AG09319 (cell line): Measurements from ENCODE around the gene FAM89A.
"Not testable (repeated sequence)": the region's sequence is repeated elsewhere in the genome, so short reads cannot be mapped to it uniquely, and the experiment has no call there.

Experiments
- DNase-seq: peaks from one replicate; pipeline ENCODE4 v3.0.0-alpha.2; 2010; ENCODE audit warnings: low read depth; ENCODE audit errors: extremely low read depth
- TF ChIP-seq, protein P1 (sequence below): IDR thresholded peaks from 2 replicates; pipeline ENCODE4 v1.5.1; 2011; ENCODE audit warnings: low read depth, mild to moderate bottlenecking, inconsistent platforms, low read length, moderate library complexity

The FAM89A gene

DNA sequence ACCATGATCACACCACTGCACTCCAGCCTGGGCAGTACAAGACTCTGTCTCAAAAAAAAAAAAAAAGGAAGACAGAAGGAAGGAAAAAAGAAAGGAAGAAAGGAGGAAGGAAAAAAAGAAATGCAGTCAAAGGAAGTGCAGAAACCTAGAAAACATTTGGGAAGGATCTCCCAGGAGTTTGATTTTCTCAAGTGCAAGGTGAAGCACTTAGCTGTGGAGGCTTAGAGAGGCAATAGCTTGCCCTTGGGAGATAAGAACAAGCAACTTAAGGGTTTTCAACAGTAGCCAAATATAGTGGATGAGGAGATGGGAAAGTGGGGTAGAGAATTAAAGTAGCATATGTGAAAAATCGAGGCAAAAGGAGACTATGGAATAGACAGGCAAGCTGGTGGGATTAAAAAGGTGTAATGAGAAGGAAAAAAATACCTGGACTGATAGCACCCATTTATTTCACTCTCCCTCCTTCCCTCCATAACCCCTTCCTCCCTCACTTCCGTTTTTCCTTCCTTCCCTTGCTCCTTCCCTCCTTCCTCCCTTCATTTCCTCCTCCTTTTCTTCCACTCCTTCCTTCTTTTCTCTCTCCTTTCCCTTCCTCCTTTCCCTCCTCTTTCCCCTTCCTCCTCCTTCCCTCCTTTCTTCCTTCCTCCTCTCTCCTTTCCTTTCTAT is 6.8 kb upstream of the FAM89A start:
- DNase-seq: no peak
- TF ChIP-seq, protein P1, sequence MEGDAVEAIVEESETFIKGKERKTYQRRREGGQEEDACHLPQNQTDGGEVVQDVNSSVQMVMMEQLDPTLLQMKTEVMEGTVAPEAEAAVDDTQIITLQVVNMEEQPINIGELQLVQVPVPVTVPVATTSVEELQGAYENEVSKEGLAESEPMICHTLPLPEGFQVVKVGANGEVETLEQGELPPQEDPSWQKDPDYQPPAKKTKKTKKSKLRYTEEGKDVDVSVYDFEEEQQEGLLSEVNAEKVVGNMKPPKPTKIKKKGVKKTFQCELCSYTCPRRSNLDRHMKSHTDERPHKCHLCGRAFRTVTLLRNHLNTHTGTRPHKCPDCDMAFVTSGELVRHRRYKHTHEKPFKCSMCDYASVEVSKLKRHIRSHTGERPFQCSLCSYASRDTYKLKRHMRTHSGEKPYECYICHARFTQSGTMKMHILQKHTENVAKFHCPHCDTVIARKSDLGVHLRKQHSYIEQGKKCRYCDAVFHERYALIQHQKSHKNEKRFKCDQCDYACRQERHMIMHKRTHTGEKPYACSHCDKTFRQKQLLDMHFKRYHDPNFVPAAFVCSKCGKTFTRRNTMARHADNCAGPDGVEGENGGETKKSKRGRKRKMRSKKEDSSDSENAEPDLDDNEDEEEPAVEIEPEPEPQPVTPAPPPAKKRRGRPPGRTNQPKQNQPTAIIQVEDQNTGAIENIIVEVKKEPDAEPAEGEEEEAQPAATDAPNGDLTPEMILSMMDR: no peak

- DNase-seq: not testable (repeated sequence)
Observed at GRCh38 chr1:231045921-231046729, 6.1 kb upstream of the FAM89A start.

- no peak for DNase-seq
- TF ChIP-seq, protein P1: no peak
Observed at GRCh38 chr1:231045286-231045685, 5.2 kb upstream of the FAM89A start.

DNA sequence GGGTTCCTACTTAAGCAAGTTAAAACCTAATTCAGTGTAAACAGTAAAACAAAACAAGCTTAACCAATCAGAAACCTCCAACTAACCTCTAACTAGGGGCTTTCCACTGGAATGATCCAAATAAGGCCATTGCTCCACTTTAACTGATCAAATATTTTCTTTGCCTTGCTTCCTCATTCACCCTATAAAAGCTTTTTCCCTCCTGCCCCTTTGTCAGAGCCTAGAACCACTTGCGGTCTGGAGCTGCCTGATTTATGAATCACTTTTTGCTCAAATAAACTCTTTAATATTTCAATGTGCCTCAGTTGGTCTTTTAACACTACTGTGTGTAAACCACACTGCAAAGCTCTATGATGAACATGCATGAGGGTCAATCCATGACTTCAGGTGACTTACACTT is 4.5 kb upstream of the FAM89A start:
- TF ChIP-seq, protein P1: no peak
- DNase-seq: no peak

GRCh38 chr1:231041719-231042261 is 1.7 kb upstream of the FAM89A start:
- DNase-seq: no peak
- TF ChIP-seq, protein P1: no peak

DNA sequence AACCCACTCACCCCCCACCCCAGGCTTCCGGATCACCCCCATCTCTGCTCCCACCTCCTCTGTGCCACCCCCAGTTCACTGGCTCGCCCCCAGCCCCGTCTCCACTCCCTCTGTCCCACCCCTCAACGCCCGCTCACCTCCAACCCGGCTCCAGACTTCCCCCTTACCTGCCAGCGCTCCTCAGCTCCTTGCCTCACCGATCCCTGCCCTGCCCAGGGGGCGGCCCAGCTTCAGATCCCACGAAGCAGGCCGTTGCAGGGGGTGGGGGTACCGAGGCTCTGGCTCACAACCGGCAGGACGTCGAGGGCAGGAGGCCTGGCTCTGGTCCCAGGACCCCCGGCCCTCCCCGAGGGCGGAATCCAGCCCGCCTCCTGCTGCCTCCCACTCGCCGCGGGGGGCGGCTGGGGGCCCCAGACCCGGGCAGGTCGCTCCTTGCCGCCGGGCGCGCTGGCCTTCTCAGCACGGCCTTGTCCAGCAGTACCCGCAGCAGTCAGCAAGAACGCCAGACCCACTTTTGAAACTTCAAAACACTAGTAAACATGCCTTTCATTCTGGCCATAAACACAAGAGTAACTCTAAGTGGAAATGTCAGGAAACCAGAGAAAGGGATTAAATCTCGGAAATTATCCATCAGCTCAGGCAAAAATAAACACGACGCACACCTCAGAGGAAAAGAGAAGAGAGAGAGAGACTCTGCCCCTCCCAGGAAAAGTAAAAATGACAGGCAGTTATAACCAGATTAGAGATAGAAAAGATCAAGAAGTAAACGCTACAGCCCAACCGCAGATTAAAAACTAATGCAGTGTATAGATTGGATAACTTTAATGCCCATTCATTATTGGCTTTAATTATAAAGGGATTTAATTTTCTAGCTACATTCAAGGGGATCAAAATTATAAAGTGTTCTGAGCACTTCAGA is 1.0 kb upstream of the FAM89A start:
- TF ChIP-seq, protein P1: no peak
- no peak for DNase-seq
